Osteoblast (primary cell): ENCODE measurements around the gene MAP2K5. TPM values are rescaled to one million over a fixed set of nuclear protein-coding genes. Genes with fewer than 3 reads are reported as not detected.

ENCODE experiments used
- DNase-seq: peaks from one replicate; pipeline ENCODE4 v3.0.0; 2011; ENCODE audit warnings: low spot score, mixed read lengths; ENCODE audit not compliant: insufficient read length; ENCODE audit errors: missing footprints
- H2AFZ ChIP-seq: 2 replicates; pipeline ENCODE4 v1.6.0; 2011; ENCODE audit warnings: mild to moderate bottlenecking, low read length
- H3K27ac ChIP-seq: 2 replicates; pipeline ENCODE4 v1.5.1; 2011; ENCODE audit warnings: mild to moderate bottlenecking, low read depth, low read length, moderate library complexity
- H3K27me3 ChIP-seq: 2 replicates; pipeline ENCODE4 v1.6.0; 2012; ENCODE audit warnings: mild to moderate bottlenecking, control low read depth, inconsistent platforms, low read length, moderate library complexity; ENCODE audit not compliant: insufficient read depth
- H3K36me3 ChIP-seq: 2 replicates; pipeline ENCODE4 v1.5.1; 2011; ENCODE audit warnings: mild to moderate bottlenecking, low read length, control low read depth, moderate library complexity; ENCODE audit not compliant: insufficient read depth
- H3K4me1 ChIP-seq: 2 replicates; pipeline ENCODE4 v1.5.1; 2011; ENCODE audit warnings: mild to moderate bottlenecking, low read length, control low read depth, moderate library complexity; ENCODE audit not compliant: insufficient read depth
- H3K4me2 ChIP-seq: 2 replicates; pipeline ENCODE4 v1.6.0; 2011; ENCODE audit warnings: mild to moderate bottlenecking, low read length; ENCODE audit not compliant: insufficient read depth
- H3K4me3 ChIP-seq: fragments of 200-600 bp; sonication (generic); 3 replicates; pipeline ENCODE4 v1.5.1; 2012; ENCODE audit warnings: mild to moderate bottlenecking, low read length, inconsistent platforms; ENCODE audit not compliant: insufficient read depth
- H3K79me2 ChIP-seq: 2 replicates; pipeline ENCODE4 v1.6.0; 2012; ENCODE audit warnings: mild to moderate bottlenecking, low read length, control low read depth, inconsistent platforms; ENCODE audit not compliant: insufficient read depth
- H3K9me3 ChIP-seq: 2 replicates; pipeline ENCODE4 v1.5.1; 2011; ENCODE audit warnings: low read depth, low read length, control low read depth
- H4K20me1 ChIP-seq: 2 replicates; pipeline ENCODE4 v1.6.0; 2012; ENCODE audit warnings: mild to moderate bottlenecking, low read length, control low read depth; ENCODE audit not compliant: insufficient read depth
- total RNA-seq: library from RNA; depleted of rRNA; stranded (reverse); fragments of >200 nt; gene quantifications from 2 replicates; pipeline ENCODE4 v1.2.3, GENCODE V29; 2012
- TF ChIP-seq, protein P1 (sequence below): IDR thresholded peaks from 2 replicates; pipeline ENCODE4 v1.5.1; 2011; ENCODE audit warnings: mild to moderate bottlenecking, low read depth, low read length, moderate library complexity; ENCODE audit errors: extremely low read depth

MAP2K5 gene
- total RNA-seq, 1 donor: 10.1 TPM

DNA sequence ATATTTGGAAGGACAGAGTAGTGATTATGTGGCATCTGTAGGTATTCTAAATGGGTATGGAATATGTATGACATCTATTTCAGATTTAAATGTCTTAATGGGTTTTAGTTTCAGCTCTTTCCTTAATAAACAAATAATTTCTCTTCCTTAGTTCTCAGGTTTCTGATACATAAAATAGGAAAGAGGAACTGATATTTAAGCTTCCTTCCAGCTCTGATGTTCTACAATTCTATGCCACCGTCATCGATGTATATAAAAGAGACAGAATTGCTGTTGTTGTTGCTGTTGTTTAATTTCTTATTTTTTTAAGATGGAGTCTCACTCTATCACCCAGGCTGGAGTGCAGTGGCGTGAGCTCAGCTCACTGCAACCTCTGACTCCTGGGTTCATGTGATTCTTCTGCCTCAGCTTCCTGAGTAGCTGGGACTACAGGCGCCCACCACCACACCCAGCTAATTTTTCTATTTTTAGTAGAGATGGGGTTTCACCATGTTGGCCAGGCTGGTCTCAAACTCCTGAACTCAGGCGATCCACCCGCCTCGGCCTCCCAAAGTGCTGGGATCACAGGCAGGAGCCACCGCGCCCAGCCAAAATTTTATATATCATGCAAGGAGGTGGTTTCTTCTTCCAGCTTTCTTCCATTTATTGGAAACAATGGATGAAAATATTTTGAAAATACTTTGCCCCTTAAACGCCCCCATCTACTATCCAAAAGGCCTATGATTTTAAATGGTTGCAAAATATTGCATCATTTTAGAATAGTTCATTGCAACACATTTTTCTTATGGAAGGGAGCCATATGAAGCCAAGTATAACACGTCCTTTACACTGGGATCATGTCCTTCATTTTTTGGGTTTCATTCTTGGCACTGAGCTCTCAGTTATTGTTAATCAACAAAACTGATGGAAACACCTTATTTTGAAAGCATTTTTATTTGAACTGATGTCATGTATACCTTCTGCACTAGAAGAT is 35.4 kb upstream of the MAP2K5 start:
- H3K27me3 ChIP-seq: no peaks in the 10 kb centered on the region
- H3K79me2 ChIP-seq: no peaks in the 10 kb centered on the region
- H4K20me1 ChIP-seq: no peaks in the 10 kb centered on the region
- H2AFZ ChIP-seq: no peak overlapping the region
- H3K4me3 ChIP-seq: no peak overlapping the region
- DNase-seq: no peak
- TF ChIP-seq, protein P1, sequence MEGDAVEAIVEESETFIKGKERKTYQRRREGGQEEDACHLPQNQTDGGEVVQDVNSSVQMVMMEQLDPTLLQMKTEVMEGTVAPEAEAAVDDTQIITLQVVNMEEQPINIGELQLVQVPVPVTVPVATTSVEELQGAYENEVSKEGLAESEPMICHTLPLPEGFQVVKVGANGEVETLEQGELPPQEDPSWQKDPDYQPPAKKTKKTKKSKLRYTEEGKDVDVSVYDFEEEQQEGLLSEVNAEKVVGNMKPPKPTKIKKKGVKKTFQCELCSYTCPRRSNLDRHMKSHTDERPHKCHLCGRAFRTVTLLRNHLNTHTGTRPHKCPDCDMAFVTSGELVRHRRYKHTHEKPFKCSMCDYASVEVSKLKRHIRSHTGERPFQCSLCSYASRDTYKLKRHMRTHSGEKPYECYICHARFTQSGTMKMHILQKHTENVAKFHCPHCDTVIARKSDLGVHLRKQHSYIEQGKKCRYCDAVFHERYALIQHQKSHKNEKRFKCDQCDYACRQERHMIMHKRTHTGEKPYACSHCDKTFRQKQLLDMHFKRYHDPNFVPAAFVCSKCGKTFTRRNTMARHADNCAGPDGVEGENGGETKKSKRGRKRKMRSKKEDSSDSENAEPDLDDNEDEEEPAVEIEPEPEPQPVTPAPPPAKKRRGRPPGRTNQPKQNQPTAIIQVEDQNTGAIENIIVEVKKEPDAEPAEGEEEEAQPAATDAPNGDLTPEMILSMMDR: no peak
- peaks cover 42% of the 10 kb centered on the region for H3K4me1 ChIP-seq
- H3K36me3 ChIP-seq: no peaks in the 10 kb centered on the region
- H3K9me3 ChIP-seq: no peaks in the 10 kb centered on the region
- H3K27ac ChIP-seq: no peak overlapping the region
- H3K4me2 ChIP-seq: no peak overlapping the region

GRCh38 chr15:67508407-67508806 is 34.1 kb upstream of the MAP2K5 start:
- H2AFZ ChIP-seq: no peak overlapping the region
- TF ChIP-seq, protein P1: no peak
- no peaks in the 10 kb centered on the region for H4K20me1 ChIP-seq
- H3K4me2 ChIP-seq: peak overlapping the region; percentile 50
- no peaks in the 10 kb centered on the region for H3K9me3 ChIP-seq
- DNase-seq: no peak
- H3K4me3 ChIP-seq: no peak overlapping the region
- H3K79me2 ChIP-seq: no peaks in the 10 kb centered on the region
- H3K36me3 ChIP-seq: no peaks in the 10 kb centered on the region
- peak overlapping the region; percentile 30 for H3K27ac ChIP-seq
- peaks cover 44% of the 10 kb centered on the region for H3K4me1 ChIP-seq
- H3K27me3 ChIP-seq: no peaks in the 10 kb centered on the region

DNA sequence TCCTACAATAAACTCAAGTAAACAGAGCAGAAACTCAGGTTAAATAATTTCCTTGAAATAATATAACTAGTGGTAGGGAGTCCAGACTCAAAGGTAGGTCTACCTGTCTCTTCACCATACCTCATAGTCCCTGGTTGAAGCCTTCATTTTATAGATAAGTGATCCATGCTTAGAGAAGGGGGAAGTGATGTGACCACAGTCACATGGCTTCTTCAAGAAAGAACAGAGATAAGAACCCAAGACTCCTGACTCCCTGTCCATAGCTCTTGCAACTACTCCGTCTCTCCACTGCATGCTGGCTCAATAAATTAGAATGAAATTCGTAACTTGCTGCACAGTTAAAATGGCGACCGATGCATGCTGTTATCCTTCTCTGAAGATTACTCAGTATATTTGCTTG is 32.6 kb upstream of the MAP2K5 start:
- H3K4me1 ChIP-seq: peaks cover 39% of the 10 kb centered on the region
- no peaks in the 10 kb centered on the region for H3K9me3 ChIP-seq
- H3K27me3 ChIP-seq: no peaks in the 10 kb centered on the region
- DNase-seq: no peak
- no peaks in the 10 kb centered on the region for H3K36me3 ChIP-seq
- H3K4me2 ChIP-seq: no peak overlapping the region
- no peak overlapping the region for H3K4me3 ChIP-seq
- H3K27ac ChIP-seq: no peak overlapping the region
- H3K79me2 ChIP-seq: no peaks in the 10 kb centered on the region
- TF ChIP-seq, protein P1: no peak
- no peak overlapping the region for H2AFZ ChIP-seq
- no peaks in the 10 kb centered on the region for H4K20me1 ChIP-seq

DNA sequence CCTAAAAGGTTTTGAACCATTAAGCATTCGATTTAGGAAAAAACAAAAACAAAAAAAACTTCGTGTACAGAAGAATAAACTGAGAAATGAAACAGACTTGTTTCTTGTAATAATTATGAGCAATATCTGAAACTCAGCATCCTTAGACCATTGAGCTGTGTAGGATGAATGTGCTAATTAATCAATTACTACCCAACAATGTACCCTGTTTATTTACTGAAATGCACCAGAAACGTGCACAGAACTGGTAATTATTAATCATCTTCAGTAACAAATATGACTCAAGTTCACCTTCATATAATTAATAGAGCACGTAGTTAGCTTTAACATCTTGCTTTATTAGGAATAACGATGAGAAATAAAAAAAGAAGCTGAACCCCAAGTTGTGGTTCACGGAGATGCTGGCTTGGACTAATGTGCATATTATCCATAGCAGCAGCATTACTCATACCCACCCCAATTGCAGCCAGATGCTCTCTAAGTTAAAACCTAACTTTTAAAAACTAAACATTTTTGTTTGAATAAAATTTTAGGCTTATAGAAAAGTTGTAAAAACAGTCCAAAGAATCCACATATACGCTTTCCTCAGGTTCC is 31.8 kb upstream of the MAP2K5 start:
- no peaks in the 10 kb centered on the region for H3K36me3 ChIP-seq
- H3K4me1 ChIP-seq: peaks cover 39% of the 10 kb centered on the region
- H3K27ac ChIP-seq: peak overlapping the region; percentile 55
- no peak overlapping the region for H3K4me3 ChIP-seq
- no peaks in the 10 kb centered on the region for H3K9me3 ChIP-seq
- no peak for DNase-seq
- H3K4me2 ChIP-seq: peak overlapping the region; percentile 71
- no peak overlapping the region for H2AFZ ChIP-seq
- H4K20me1 ChIP-seq: no peaks in the 10 kb centered on the region
- no peaks in the 10 kb centered on the region for H3K27me3 ChIP-seq
- TF ChIP-seq, protein P1: no peak
- no peaks in the 10 kb centered on the region for H3K79me2 ChIP-seq
